ENCODE results near the gene ATP7A. TPM values are rescaled to one million over a fixed set of nuclear protein-coding genes. Genes with fewer than 3 reads are reported as not detected.

Gene ATP7A
- total and polyA plus RNA-seq, 2 donors (not counting 1 experiment from before 2014, with no cell fraction given), result 2.7 to 12.4 TPM

GRCh38 chrX:77967631-77968030 is 57.1 kb downstream of the ATP7A start:
- no peaks in the 10 kb centered on the region for H3K79me2 ChIP-seq (ENCODE audit: control insufficient read depth, insufficient read depth, low read length)
- H4K20me1 ChIP-seq (ENCODE audit: control insufficient read depth, insufficient read depth, low read length, poor library complexity, severe bottlenecking), result no peaks in the 10 kb centered on the region
- H3K9ac ChIP-seq (ENCODE audit: low read length), result no peak overlapping the region
- Mint-ChIP-seq H3K27ac (no peak overlapping the region), H3K9me3 (ENCODE audit: insufficient read depth) (no peaks in the 10 kb centered on the region), H3K27me3 (no peaks in the 10 kb centered on the region), H3K4me1 (peaks cover under 1% of the 10 kb centered on the region), H3K4me3 (no peak overlapping the region)
- no peak overlapping the region for H3K4me3 ChIP-seq (ENCODE audit: control extremely low read depth in 1 of 5, extremely low read depth in 1 of 5, insufficient read depth in 1 of 5, low read depth in 2 of 5, low read length in 4 of 5)
- no peak for TF ChIP-seq CTCF (IDR thresholded peaks at IDR 0.05)
- no peaks in the 10 kb centered on the region for H3K27me3 ChIP-seq (replicated peaks in 1 of 4; ENCODE audit: control extremely low read depth in 1 of 4, control insufficient read depth in 3 of 4, insufficient read depth in 4 of 4, low read length in 3 of 4)
- no peak overlapping the region for H3K27ac ChIP-seq (ENCODE audit: low read length in 2 of 2)
- WGBS (ENCODE audit: insufficient coverage), result no CpG with 5 or more reads among the region's 1 CpG
- no peaks in the 10 kb centered on the region for H3K36me3 ChIP-seq (replicated peaks in 1 of 2; ENCODE audit: control extremely low read depth in 1 of 2, control insufficient read depth in 1 of 2, extremely low read depth in 1 of 2, insufficient read depth in 2 of 2, low read length in 1 of 2)
- intact Hi-C loops (cut with micrococcal nuclease), result no loop called here
- DNase-seq (no peak), ATAC-seq (ENCODE audit: low read depth) (no peak)
- H2AFZ ChIP-seq (ENCODE audit: insufficient read depth, low read depth, low read length, poor library complexity, severe bottlenecking), result no peak overlapping the region
- ChIA-PET POLR2A (no interaction called here), CTCF (no interaction called here)
- no peaks in the 10 kb centered on the region for H3K4me1 ChIP-seq (ENCODE audit: control insufficient read depth in 2 of 2, insufficient read depth in 2 of 2, low read length in 2 of 2)
- H3K9me3 ChIP-seq (ENCODE audit: control extremely low read depth in 1 of 3, control insufficient read depth in 2 of 3, insufficient read depth in 1 of 3, low read length in 2 of 3), result no peaks in the 10 kb centered on the region
- no peak overlapping the region for H3K4me2 ChIP-seq (replicated peaks; ENCODE audit: low read depth, low read length, poor library complexity, severe bottlenecking)

DNA sequence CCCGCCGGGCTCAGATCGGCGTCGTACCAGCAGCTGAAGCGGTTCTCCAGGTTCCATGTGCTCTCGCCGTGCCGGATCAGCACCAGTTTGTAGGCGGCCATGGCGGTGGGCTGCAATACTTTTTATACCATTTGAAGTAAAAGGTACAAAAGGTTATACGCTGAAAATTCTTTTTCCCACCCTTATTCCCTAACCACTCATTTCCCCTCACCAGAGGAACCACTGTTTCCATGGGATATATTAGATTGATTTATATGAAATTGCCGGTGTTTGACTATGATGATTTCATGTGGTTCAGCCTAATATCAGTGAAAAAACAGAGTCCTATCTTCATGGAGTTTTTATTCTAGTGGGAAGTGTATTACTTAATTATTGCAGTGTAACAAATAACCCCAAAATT is 59.0 kb downstream of the ATP7A start, which contains the start of gene PGAM4:
TSS of gene PGAM4 (minus strand) at position 101 of the 400 bp plus-strand sequence. CDS start at position 101, 0 bp downstream.
- no peaks in the 10 kb centered on the region for H3K9me3 ChIP-seq (ENCODE audit: control extremely low read depth in 1 of 3, control insufficient read depth in 2 of 3, insufficient read depth in 1 of 3, low read length in 2 of 3)
- no peak within 1 kb of the TSS for H3K4me2 ChIP-seq (replicated peaks; ENCODE audit: low read depth, low read length, poor library complexity, severe bottlenecking)
- H3K4me3 ChIP-seq (ENCODE audit: control extremely low read depth in 1 of 5, extremely low read depth in 1 of 5, insufficient read depth in 1 of 5, low read depth in 2 of 5, low read length in 4 of 5), result no peak within 1 kb of the TSS
- H3K27me3 ChIP-seq (replicated peaks in 1 of 4; ENCODE audit: control extremely low read depth in 1 of 4, control insufficient read depth in 3 of 4, insufficient read depth in 4 of 4, low read length in 3 of 4), result no peaks in the 10 kb centered on the region
- no peak for ATAC-seq (ENCODE audit: low read depth)
- Mint-ChIP-seq H3K27ac (no peak within 1 kb of the TSS), H3K4me1 (no peaks in the 10 kb centered on the region), H3K4me3 (no peak within 1 kb of the TSS), H3K27me3 (no peaks in the 10 kb centered on the region), H3K9me3 (ENCODE audit: insufficient read depth) (no peaks in the 10 kb centered on the region)
- no peak within 1 kb of the TSS for H3K9ac ChIP-seq (ENCODE audit: low read length)
- no peaks in the 10 kb centered on the region for H3K36me3 ChIP-seq (replicated peaks in 1 of 2; ENCODE audit: control extremely low read depth in 1 of 2, control insufficient read depth in 1 of 2, extremely low read depth in 1 of 2, insufficient read depth in 2 of 2, low read length in 1 of 2)
- H3K27ac ChIP-seq (ENCODE audit: low read length in 2 of 2), result no peak within 1 kb of the TSS
- no peak for DNase-seq
- H3K79me2 ChIP-seq (ENCODE audit: control insufficient read depth, insufficient read depth, low read length), result no peaks in the 10 kb centered on the region
- ChIA-PET CTCF (no interaction called here), POLR2A (no interaction called here)
- 100% methylated on average over 3 of the region's 13 CpGs for WGBS (ENCODE audit: insufficient coverage)
- H3K4me1 ChIP-seq (ENCODE audit: control insufficient read depth in 2 of 2, insufficient read depth in 2 of 2, low read length in 2 of 2), result no peaks in the 10 kb centered on the region
- intact Hi-C loops (cut with micrococcal nuclease), result no loop called here
- H2AFZ ChIP-seq (ENCODE audit: insufficient read depth, low read depth, low read length, poor library complexity, severe bottlenecking), result no peak within 1 kb of the TSS
- H4K20me1 ChIP-seq (ENCODE audit: control insufficient read depth, insufficient read depth, low read length, poor library complexity, severe bottlenecking), result no peaks in the 10 kb centered on the region
- TF ChIP-seq CTCF (IDR thresholded peaks at IDR 0.05) (no peak), EZH2 (IDR thresholded peaks at IDR 0.05; ENCODE audit: borderline replicate concordance, insufficient read depth, low read depth, low read length, poor library complexity, severe bottlenecking) (no peak)

Data from B cell (primary cell).